MM.1S (cell line): ENCODE results near the gene RNLS.

ENCODE experiments used
- DNase-seq: peaks from one replicate; pipeline ENCODE4 v3.0.0-alpha.2; 2015
- H2AFZ ChIP-seq: fragments of 300-600 bp; sonication (generic); 2 replicates; pipeline ENCODE4 v1.6.0; 2016; ENCODE audit warnings: antibody characterized with exemption, low read length
- H3F3A ChIP-seq: fragments of 300-600 bp; sonication (generic); 2 replicates; pipeline ENCODE4 v1.6.1; 2016; ENCODE audit warnings: mild to moderate bottlenecking, antibody characterized with exemption, low read length, moderate library complexity, mixed read lengths; ENCODE audit not compliant: insufficient read depth
- H3K27ac ChIP-seq: fragments of 300-600 bp; sonication (generic); 2 replicates; pipeline ENCODE4 v1.5.1; 2016; ENCODE audit warnings: mild to moderate bottlenecking, low read length
- H3K27me3 ChIP-seq: fragments of 300-600 bp; sonication (generic); replicated peaks from 2 replicates; pipeline ENCODE4 v1.6.0; 2016; ENCODE audit warnings: low read length; ENCODE audit not compliant: insufficient read depth
- H3K36me3 ChIP-seq: fragments of 300-600 bp; sonication (generic); replicated peaks from 2 replicates; pipeline ENCODE4 v1.6.1; 2016; ENCODE audit warnings: mild to moderate bottlenecking, low read length, mixed read lengths; ENCODE audit not compliant: insufficient read depth
- H3K4me1 ChIP-seq: fragments of 300-600 bp; sonication (generic); 2 replicates; pipeline ENCODE4 v1.6.1; 2016; ENCODE audit warnings: low read length, mixed read lengths
- H3K4me2 ChIP-seq: fragments of 300-600 bp; sonication (generic); 2 replicates; pipeline ENCODE4 v1.6.0; 2016; ENCODE audit warnings: low read depth, low read length
- H3K4me3 ChIP-seq: fragments of 300-600 bp; sonication (generic); 2 replicates; pipeline ENCODE4 v1.5.1; 2016; ENCODE audit warnings: low read length, mixed read lengths
- H3K79me2 ChIP-seq: fragments of 300-600 bp; sonication (generic); 2 replicates; pipeline ENCODE4 v1.6.1; 2016; ENCODE audit warnings: mixed run types, low read length, mixed read lengths
- H3K9ac ChIP-seq: fragments of 300-600 bp; sonication (generic); 2 replicates; pipeline ENCODE4 v1.6.1; 2016; ENCODE audit warnings: low read length, mixed read lengths
- H3K9me2 ChIP-seq: fragments of 300-600 bp; sonication (generic); replicated peaks from 2 replicates; pipeline ENCODE4 v1.6.1; 2016; ENCODE audit warnings: mild to moderate bottlenecking, low read length, mixed read lengths; ENCODE audit not compliant: insufficient read depth
- H3K9me3 ChIP-seq: fragments of 300-600 bp; sonication (generic); replicated peaks from 2 replicates; pipeline ENCODE4 v1.6.1; 2016; ENCODE audit warnings: mild to moderate bottlenecking, low read length, mixed read lengths; ENCODE audit not compliant: insufficient read depth
- H4K20me1 ChIP-seq: fragments of 300-600 bp; sonication (generic); 2 replicates; pipeline ENCODE4 v1.6.1; 2016; ENCODE audit warnings: mild to moderate bottlenecking, low read length, moderate library complexity, mixed read lengths; ENCODE audit not compliant: insufficient read depth
- CTCF ChIP-seq: fragments of 300-600 bp; sonication (generic); IDR thresholded peaks from 2 replicates; pipeline ENCODE4 v1.5.1; 2016; ENCODE audit warnings: antibody characterized with exemption, low read length, mixed read lengths
- EZH2 ChIP-seq: fragments of 300-600 bp; sonication (generic); optimal IDR thresholded peaks from 2 replicates; pipeline ENCODE3; 2017; ENCODE audit warnings: low read depth, mild to moderate bottlenecking, antibody characterized with exemption, low read length, mixed read lengths
- EZH2phosphoT487 ChIP-seq: fragments of 300-600 bp; sonication (generic); IDR thresholded peaks from 2 replicates; pipeline ENCODE4 v1.6.1; 2018; ENCODE audit warnings: antibody characterized with exemption, low read length

RNLS gene

GRCh38 chr10:88507826-88508453, 75.2 kb downstream of the RNLS start:
- Histone ChIP-seq H3K79me2 (no peaks in the 10 kb centered on the region), H3K9me3 (no peaks in the 10 kb centered on the region), H3K9me2 (no peaks in the 10 kb centered on the region), H3K36me3 (no peaks in the 10 kb centered on the region), H3K4me3 (no peak overlapping the region), H3K27ac (no peak overlapping the region), H3K27me3 (no peaks in the 10 kb centered on the region), H3K9ac (no peak overlapping the region), H3K4me1 (no peaks in the 10 kb centered on the region), H3K4me2 (no peak overlapping the region), H4K20me1 (no peaks in the 10 kb centered on the region), H3F3A (no peaks in the 10 kb centered on the region), H2AFZ (no peak overlapping the region)
- TF ChIP-seq EZH2 (no peak), EZH2phosphoT487 (no peak), CTCF (no peak)
- no peak for DNase-seq

GRCh38 chr10:88507404-88507803, 75.7 kb downstream of the RNLS start:
- no peak overlapping the region for H3K27ac ChIP-seq
- no peaks in the 10 kb centered on the region for H3K36me3 ChIP-seq
- no peaks in the 10 kb centered on the region for H3F3A ChIP-seq
- H3K27me3 ChIP-seq: no peaks in the 10 kb centered on the region
- no peak overlapping the region for H2AFZ ChIP-seq
- no peaks in the 10 kb centered on the region for H3K4me1 ChIP-seq
- H4K20me1 ChIP-seq: no peaks in the 10 kb centered on the region
- H3K9me2 ChIP-seq: no peaks in the 10 kb centered on the region
- TF ChIP-seq EZH2 (no peak), CTCF (no peak), EZH2phosphoT487 (no peak)
- H3K4me2 ChIP-seq: no peak overlapping the region
- no peaks in the 10 kb centered on the region for H3K9me3 ChIP-seq
- no peak overlapping the region for H3K9ac ChIP-seq
- no peaks in the 10 kb centered on the region for H3K79me2 ChIP-seq
- DNase-seq: no peak
- H3K4me3 ChIP-seq: no peak overlapping the region

GRCh38 chr10:88505680-88506215, 77.4 kb downstream of the RNLS start:
- H3K4me2 ChIP-seq: no peak overlapping the region
- H3K9me3 ChIP-seq: no peaks in the 10 kb centered on the region
- no peaks in the 10 kb centered on the region for H3K27me3 ChIP-seq
- H3K4me3 ChIP-seq: no peak overlapping the region
- DNase-seq: no peak
- no peaks in the 10 kb centered on the region for H4K20me1 ChIP-seq
- no peaks in the 10 kb centered on the region for H3K4me1 ChIP-seq
- H3K36me3 ChIP-seq: no peaks in the 10 kb centered on the region
- H3K79me2 ChIP-seq: no peaks in the 10 kb centered on the region
- H3K27ac ChIP-seq: no peak overlapping the region
- H3F3A ChIP-seq: no peaks in the 10 kb centered on the region
- no peak overlapping the region for H2AFZ ChIP-seq
- TF ChIP-seq CTCF: no peak
- TF ChIP-seq EZH2phosphoT487: no peak
- no peak for TF ChIP-seq EZH2
- no peak overlapping the region for H3K9ac ChIP-seq
- no peaks in the 10 kb centered on the region for H3K9me2 ChIP-seq
